Mesothelial cell of epicardium (in vitro differentiated cells): ENCODE results near the gene UGT2A3. TPM values are rescaled to one million over a fixed set of nuclear protein-coding genes. Genes with fewer than 3 reads are reported as not detected.

Source experiments
- DNase-seq, 2 experiments: peaks; one replicate each; pipeline ENCODE4 v3.0.0; 2021; ENCODE audit warnings: low spot score in 2 of 2; ENCODE audit not compliant: unreplicated experiment in 2 of 2
- H3K27ac Mint-ChIP-seq: 2 replicates; pipeline ENCODE4 v1.8.0; 2021; ENCODE audit warnings: mixed read lengths
- H3K27me3 Mint-ChIP-seq: 2 replicates; pipeline ENCODE4 v1.8.0; 2021; ENCODE audit warnings: low read depth, mixed read lengths
- H3K36me3 Mint-ChIP-seq: 2 replicates; pipeline ENCODE4 v1.8.0; 2021; ENCODE audit warnings: mixed read lengths
- H3K4me1 Mint-ChIP-seq: 2 replicates; pipeline ENCODE4 v1.8.0; 2021; ENCODE audit warnings: mixed read lengths
- H3K4me3 Mint-ChIP-seq: 2 replicates; pipeline ENCODE4 v1.8.0; 2021; ENCODE audit warnings: mild to moderate bottlenecking, moderate library complexity, mixed read lengths
- H3K9me3 Mint-ChIP-seq: 2 replicates; pipeline ENCODE4 v1.8.0; 2021; ENCODE audit warnings: mixed read lengths
- CTCF ChIP-seq: fragments of 200-600 bp; sonication (generic); IDR thresholded peaks from one replicate; pipeline ENCODE4 v1.5.0; 2021; ENCODE audit warnings: antibody characterized with exemption; ENCODE audit not compliant: unreplicated experiment
- total RNA-seq: library from RNA; stranded (reverse); gene quantifications from 3 replicates; pipeline ENCODE4 v1.2.1, GENCODE V29; 2021

Gene UGT2A3
- total RNA-seq, 1 donor from 2014 or later, result not detected

GRCh38 chr4:68953056-68953596 is 1.5 kb upstream of the UGT2A3 start:
- H3K4me1 Mint-ChIP-seq, result peaks cover 15% of the 10 kb centered on the region
- peaks cover 9% of the 10 kb centered on the region for H3K9me3 Mint-ChIP-seq
- no peak overlapping the region for H3K4me3 Mint-ChIP-seq
- no peak for TF ChIP-seq CTCF
- no peak for DNase-seq
- no peaks in the 10 kb centered on the region for H3K36me3 Mint-ChIP-seq
- H3K27ac Mint-ChIP-seq, result no peak overlapping the region
- no peaks in the 10 kb centered on the region for H3K27me3 Mint-ChIP-seq

GRCh38 chr4:68951806-68952585 is 392 bp upstream of the UGT2A3 start:
- Mint-ChIP-seq H3K4me3 (no peak overlapping the region), H3K9me3 (peaks cover 14% of the 10 kb centered on the region), H3K27ac (no peak overlapping the region), H3K4me1 (peaks cover 15% of the 10 kb centered on the region), H3K36me3 (no peaks in the 10 kb centered on the region), H3K27me3 (no peaks in the 10 kb centered on the region)
- TF ChIP-seq CTCF, result no peak
- no peak for DNase-seq

- peaks cover 7% of the 10 kb centered on the region for H3K9me3 Mint-ChIP-seq
- H3K36me3 Mint-ChIP-seq, result no peaks in the 10 kb centered on the region
- H3K27me3 Mint-ChIP-seq, result no peaks in the 10 kb centered on the region
- no peak for DNase-seq
- H3K4me1 Mint-ChIP-seq, result peaks cover 15% of the 10 kb centered on the region
- no peak overlapping the region for H3K27ac Mint-ChIP-seq
- H3K4me3 Mint-ChIP-seq, result no peak overlapping the region
- no peak for TF ChIP-seq CTCF
Measured at GRCh38 chr4:68950033-68950432, 1.6 kb downstream of the UGT2A3 start.

GRCh38 chr4:68948985-68949384 is 2.6 kb downstream of the UGT2A3 start:
- no peaks in the 10 kb centered on the region for H3K27me3 Mint-ChIP-seq
- peaks cover 11% of the 10 kb centered on the region for H3K4me1 Mint-ChIP-seq
- peaks cover 7% of the 10 kb centered on the region for H3K9me3 Mint-ChIP-seq
- TF ChIP-seq CTCF, result no peak
- H3K36me3 Mint-ChIP-seq, result no peaks in the 10 kb centered on the region
- DNase-seq, result no peak
- no peak overlapping the region for H3K27ac Mint-ChIP-seq
- H3K4me3 Mint-ChIP-seq, result no peak overlapping the region

- Mint-ChIP-seq H3K9me3 (peaks cover 7% of the 10 kb centered on the region), H3K27me3 (no peaks in the 10 kb centered on the region), H3K4me3 (no peak overlapping the region), H3K4me1 (peaks cover 5% of the 10 kb centered on the region), H3K27ac (no peak overlapping the region), H3K36me3 (no peaks in the 10 kb centered on the region)
- DNase-seq, result no peak
- no peak for TF ChIP-seq CTCF
Measured at GRCh38 chr4:68948044-68948743, 3.4 kb downstream of the UGT2A3 start.
